HS-5 (cell line): ENCODE measurements around the gene GABRD.

Experiments used
- DNase-seq: peaks from one replicate; pipeline ENCODE4 v3.0.0-alpha.2; 2012; ENCODE audit warnings: low read depth

Gene GABRD

DNA sequence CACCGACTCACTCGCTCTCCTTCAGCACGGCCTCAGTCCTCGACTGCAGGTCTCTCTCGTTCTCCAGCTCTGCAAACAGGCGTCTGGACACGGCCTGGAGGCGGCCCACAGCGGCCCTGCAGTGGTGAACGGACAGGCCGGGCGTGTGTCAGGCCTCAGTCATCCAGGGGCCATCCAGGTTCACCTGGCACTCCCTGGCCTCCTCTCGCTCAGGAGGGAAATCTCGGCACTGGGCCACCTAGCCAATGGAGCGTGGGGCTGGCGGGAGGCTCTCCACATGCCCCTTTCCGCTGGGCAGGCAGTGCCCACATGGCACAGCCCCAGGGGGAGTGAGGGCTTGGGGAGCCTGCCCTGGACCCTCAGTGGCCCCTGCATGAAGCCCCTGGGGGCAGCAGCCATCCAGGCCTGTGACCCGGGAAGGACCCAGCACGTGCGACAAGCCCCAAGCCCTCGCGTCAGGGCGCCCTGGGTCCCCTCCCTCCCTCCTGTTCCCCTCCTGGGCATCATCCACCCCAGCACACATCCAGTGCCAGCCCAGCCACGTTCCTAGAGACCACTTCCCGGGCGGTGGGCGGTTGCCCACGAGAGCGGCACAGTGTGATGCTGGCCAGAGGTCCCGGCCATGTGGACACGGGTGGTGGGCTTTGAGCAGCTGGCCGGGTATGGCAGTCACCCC, 33.6 kb upstream of the GABRD start:
- no peak for DNase-seq

DNA sequence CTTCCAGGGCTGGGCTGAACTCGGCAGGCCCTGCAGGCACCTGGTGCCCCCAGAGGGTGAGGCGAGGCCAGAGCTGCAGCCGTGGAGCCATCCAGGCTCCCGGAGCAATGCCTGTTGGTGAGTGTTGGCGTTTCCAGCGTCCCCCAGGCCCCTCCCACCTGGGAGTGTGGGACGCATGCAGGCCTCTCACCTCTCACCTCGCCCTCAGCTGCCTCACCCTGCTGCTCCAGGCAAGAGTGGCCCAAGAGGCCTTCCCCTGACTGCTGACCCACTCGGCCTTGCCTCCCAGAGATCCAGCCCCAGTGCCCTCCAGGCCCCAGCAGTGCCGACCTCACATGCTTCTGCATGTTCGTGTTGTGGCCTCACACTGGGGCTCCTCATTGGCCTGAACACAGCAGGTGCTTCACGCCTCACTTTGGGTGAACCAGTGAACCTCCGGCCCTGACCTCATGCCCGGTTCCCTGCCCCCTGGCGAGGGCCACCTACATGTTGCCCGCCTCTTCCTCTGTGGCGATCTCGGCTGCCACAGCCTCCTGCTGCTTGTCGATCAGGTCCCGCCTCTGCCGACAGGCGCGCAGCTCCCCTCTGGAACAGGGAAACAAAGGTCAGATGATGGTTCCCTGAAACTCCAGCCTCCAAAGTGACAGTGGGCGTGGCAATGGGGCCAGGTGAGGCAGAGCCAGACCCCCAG, 32.5 kb upstream of the GABRD start:
- DNase-seq = no peak

DNA sequence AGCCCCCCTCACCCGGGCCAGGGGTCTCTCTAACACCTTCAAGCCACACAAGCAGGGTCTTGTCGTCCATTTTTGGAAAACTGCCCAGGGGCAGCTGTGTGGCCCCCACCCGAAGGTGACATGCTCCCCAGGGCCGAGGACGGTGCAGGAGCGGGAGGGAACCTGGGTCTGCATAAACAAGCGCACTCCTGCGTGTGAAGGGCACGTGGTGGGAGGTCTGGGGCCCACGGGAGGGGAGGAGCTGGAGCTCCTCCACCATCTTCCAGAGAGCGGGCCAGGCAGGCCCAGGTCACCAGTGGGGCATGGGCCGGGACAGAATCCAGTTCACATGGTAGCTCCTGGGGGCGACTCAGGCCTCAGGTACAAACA, 32.0 kb upstream of the GABRD start:
- DNase-seq = no peak

DNA sequence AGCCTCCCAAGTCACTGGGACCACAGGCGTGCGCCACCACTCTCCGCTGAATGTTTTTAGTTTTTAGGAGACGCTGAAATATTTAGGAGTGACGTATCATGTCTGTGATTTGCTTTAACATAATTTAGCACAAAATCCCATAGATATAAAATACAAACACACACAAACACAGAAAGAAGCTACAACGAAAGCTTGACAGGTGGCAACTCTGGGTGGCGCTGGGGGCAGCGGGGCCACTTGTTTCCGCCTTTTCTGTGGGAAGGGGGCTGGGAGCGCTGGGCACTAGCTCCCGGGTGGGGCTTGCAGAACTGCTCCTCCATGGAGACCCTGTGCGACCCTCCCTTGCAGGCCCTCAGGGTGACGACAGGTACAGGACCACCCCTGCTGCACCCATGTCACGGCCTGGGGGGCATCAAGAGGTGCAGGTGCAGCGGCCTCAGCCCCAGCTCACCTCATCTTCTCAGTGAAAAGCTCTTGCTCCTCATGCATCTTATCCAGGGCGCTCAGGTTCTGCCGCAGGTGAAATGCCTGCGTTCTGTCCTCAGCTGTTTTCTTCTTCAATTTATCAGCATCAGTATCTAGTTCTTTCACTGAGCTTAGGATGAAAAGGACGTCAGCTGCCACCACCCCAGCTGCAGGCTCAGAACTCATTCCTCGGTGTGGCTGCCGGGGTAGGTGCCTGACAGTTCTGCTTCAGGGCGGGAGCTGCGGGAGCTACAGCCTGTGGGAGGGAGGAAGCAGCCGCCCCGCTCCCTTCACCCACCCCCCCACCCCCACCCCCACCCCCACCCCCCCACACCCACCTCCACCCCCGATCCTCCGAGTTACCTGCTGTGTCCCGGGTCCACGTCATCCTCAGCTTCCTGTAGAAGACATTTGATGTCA, 30.8 kb upstream of the GABRD start:
- DNase-seq = no peak

DNA sequence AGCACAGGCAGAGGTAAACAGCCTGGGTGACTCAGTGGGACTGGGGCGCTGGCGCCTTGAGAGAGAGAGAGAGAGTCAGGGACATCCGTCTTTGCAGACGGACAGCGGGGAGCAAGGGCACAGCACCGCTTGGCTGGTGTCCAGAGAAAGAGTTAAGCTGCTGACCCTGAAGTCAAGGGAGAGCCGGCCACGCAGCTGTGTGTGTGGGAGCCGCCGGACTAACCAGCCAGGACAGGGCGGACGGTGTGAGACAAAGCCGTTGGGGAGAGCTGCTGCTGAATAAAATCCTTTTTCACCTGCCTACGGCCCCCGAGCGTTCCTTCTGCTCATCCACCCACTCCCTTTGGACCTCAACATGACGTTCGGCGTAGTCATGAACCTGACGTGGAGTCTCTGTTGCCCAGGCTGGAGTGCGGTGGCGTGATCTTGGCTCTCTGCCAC, 30.0 kb upstream of the GABRD start:
- DNase-seq = no peak

DNA sequence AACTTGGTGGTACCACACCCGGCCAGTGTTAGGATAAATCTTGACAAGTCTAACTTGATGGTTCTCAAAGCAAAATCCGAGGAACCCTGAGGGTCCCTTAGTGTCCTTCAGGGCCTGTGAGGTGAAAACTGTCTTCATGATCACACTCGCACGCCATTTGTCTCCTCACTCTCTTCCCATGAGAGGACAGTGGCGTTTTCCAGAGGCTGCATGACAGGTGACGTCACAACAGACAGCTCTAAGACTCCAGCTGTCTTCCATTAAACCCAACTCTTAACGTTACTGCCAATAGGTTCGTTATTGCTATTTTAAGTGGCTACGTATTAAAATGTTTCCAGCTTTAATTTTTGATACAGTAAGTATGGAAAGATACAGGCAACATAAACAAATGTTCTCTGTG, 29.4 kb upstream of the GABRD start:
- no peak for DNase-seq

DNA sequence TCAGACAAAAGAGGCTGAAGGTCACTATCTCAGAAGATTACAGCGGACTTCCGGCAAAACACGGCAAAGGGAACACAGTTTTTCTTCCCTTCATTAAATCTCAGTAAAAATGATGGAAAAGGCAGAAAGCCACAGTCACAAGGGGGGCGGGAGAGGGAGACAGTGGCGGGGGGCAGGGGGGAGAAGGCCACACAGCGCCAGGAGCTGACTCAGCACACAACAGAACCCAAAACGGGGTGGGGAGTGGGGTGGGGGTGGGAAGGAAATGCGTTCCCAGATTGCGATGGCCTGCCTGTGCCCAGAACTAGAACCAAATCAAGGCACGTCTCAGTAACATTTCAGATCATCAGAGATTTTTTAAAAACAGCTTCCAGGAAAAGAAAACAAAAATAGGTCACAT, 28.9 kb upstream of the GABRD start:
- no peak for DNase-seq

DNA sequence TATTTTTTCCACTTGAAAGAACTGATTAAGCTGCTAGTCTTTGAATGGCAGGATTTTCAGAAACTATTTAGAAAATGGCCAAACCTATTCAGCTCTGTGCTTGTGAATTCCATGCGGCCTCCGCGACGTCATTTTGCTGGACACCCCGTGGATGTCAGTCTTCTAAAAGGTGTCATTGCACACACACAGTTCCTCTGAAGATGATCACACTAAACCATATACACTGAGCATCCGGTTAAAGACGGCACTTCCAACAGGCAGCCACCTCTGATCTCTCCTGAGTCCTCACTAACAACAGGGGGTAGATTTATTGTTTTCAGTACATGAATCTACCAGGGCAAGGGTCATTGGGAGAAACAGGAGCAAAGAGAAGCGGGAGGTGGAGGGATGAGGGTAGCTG, 24.6 kb upstream of the GABRD start:
- no peak for DNase-seq

DNA sequence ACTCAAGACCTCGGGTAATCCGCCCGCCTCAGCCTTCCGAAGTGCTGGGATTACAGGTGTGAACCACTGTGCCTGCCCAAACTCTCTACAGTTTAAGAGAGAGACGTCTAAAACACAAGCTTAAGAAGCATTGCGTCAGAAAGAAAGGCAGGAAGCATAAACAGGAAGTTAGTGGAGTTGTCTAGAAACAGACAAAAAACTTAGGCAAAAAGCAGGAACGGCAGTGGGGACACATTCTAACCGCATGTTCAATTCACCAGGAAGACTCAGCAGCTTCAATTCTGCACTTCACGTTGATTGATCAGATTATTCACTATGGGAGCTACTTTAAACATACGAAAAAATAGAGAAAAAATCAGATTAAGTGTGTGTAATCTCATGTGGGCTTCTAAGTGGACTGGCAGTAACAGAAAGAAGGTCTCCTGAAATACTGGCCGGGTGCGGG, 22.9 kb upstream of the GABRD start:
- DNase-seq = no peak

DNA sequence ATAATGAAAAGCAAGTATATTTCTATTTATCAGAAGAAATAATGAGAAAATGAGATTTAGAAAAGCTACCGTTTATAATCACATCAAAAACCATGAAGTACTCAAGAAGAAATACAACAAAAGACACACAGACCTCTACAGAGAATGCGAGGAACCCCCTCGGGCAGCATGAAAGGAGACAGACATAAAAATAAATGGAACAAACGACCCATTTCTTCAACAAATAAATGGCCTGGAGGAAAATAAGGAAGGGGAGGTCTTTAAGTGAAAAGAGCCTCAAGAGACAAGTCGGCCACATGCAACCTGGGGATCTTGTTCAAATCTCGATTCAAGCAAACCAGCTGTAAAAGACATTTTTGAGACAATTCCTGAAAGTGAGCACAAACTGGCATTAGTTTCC, 21.6 kb upstream of the GABRD start:
- no peak for DNase-seq

DNA sequence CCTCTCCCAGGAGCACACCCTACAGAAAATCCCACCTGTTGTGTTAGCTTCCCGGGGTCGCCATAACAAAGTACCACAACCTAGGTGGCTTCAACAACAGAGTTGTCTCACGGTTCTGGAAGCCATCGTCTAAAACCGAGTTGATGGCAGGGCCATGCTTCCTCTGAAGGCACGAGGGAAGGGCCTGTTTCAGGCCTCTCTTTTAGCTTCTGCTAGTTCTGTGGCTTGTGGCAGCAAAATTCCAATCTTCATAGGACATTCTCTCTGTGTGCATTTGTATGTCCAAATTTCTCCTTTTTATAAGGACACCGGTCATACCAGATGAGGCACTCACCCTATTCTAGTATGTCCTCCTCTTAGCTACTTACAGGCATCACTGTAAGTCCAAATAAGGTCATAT, 18.7 kb upstream of the GABRD start:
- no peak for DNase-seq

DNA sequence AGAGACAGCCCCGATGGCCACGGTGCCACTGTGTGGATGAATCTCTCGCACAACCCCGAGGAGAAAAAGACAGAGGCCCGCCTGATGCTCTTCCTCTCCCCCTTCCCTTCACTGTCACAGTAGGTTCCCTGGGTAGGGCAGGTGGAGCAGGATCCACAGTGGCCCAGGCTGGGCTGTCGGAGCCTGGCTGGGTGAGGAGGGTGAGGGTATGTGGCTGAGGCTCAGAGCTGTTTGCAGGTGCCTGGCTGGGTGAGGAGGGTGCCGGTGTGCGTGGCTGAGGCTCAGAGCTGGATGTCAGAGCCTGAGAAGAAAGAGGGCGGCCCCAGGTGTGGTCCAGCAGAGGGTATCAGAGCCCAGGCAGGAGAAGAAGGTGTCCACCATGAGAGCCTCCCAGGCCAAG, 18.3 kb upstream of the GABRD start:
- DNase-seq = no peak

DNA sequence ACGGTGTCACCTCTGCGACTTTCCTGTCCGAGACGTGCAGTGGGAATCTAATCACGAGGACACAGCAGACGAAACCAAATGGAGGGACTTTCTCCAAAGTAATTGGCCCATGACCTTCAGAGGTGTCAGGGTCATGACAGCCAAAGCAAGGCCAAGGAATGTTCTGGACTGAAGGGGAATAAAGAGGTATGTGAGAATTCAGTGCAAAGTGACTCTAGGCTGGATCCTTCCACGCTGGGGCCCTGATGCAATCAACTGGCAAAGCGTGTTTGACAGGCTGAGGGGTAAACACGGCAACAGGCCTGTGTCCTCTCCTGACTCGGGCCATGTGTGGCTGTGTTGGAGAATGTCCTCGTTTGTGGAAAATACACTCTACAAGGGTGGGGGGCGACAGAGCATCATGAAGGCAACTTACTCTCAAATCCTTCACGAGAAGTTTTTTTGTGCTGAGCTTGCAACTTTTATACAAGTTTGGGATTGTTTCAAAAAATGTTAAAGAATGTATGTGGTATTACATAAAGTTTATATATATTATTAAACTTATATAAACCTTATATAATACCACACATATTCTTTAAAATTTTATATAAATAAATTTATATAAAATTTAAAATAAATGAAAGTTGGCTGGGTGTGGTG, 17.3 kb upstream of the GABRD start:
- DNase-seq = no peak

DNA sequence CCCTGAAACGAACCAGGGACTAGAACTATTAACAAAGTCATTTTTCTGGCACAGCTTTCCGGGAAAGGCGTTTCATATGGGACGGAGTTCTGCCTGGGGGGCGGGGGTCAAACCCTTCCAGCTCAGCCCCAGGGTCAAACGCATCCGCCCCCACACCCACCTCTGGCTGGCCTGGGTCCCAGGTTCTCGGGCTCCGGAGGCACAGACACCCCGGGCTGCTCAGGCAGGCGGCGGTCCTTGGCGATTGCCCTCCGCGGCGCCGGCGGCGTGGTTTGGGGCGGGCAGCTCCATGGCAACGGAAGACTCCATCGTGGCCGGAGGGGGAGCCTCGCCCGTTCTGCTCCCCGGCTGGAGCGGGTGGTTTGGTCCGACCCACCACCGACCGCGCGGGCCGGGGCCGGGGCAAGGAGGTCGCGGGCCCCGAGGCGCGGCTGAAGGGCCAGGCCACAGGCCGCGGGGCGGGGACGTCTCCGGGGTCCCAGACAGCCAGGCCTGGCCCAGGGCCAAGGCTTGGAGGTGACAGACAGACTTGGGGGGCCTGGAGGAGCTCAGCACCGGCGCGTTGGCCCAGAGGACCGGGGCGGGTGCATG, 15.5 kb upstream of the GABRD start, which contains the start of gene CFAP74:
Gene CFAP74 (minus strand): TSS at position 246 of the 591 bp plus-strand sequence. CDS start 12,830 bp downstream, outside the sequence.
- no peak for DNase-seq

DNA sequence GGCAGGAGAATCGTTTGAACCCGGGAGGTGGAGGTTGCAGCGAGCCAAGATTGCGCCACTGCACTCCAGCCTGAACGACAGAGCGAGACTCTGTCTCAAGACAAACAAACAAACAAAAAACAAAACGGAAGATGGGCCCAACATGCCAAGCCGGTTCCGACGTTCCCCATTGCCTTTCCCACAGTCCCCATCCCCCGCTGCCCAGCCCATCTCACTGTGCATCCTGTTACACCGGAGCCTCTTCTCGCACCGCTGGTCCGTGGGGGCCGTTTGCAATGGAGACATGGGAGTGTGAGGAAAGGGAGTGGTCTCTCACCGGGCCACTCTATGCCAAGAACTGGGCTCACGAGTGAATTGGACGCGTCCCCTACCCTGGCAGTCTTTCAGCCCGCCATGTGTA, 14.3 kb upstream of the GABRD start:
- no peak for DNase-seq

DNA sequence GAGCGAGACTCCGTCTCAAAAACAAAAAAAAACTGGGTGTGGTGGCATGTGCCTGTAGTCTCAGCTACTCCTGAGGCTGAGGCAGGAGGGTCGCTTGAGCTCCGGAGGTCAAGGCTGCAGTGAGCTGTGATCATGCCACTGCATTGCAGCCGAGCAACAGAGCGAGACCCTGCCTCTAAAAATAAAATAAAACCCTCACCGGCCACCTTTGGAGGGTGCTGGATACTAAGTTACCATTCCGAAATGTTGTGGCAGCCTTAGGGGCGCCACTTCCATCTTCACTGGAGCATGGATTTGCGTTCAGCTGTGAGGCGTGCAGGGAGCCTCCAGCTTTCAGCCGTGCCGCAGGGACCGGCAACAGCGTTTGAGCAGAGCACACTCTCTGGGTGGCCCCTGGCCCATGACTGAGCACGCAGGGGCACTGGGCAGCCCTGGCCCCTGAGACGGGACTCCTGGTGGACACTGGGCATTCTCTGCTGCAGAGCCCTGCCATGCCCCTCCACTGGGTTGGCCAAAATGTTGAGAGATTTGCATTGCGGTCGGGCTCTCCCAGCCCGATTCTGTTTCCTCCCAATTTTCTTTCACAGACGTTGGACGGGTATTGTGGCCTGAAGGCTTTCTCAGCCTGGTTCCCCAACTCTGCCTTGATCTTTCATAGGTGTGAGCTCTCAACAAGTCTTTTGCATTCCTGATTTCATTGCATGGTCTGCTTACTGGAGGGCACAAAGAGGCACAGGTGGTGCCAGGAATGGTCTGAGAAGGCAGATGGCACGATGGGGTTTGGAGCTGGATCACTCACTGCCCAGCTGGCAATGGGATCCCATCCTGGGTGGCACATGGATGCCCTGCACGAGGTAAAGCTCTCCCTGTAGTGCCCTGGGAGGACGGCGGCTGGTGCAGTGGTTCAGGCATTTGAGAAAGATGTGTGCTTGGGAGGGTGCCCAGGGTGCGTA, 9.8 kb upstream of the GABRD start:
- no peak for DNase-seq

DNA sequence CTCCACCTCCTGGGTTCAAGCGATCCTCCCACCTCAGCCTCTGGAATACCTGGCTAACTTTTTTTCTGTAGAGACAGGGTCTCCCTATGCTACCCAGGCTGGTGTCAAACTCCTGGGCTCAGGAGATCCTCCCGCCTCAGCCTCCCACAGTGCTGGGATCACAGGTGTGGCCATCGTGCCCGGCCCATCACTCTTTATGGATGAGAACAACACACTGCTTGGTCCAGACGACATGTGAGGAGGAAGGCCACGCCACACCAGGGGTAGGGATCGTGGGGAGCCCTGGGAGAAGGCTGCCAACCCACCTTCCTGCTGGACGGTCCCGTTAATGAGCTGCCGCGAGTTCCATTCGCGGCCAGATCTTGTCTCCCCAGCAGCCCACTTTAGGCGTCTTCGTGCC, 5.0 kb upstream of the GABRD start:
- DNase-seq = no peak

DNA sequence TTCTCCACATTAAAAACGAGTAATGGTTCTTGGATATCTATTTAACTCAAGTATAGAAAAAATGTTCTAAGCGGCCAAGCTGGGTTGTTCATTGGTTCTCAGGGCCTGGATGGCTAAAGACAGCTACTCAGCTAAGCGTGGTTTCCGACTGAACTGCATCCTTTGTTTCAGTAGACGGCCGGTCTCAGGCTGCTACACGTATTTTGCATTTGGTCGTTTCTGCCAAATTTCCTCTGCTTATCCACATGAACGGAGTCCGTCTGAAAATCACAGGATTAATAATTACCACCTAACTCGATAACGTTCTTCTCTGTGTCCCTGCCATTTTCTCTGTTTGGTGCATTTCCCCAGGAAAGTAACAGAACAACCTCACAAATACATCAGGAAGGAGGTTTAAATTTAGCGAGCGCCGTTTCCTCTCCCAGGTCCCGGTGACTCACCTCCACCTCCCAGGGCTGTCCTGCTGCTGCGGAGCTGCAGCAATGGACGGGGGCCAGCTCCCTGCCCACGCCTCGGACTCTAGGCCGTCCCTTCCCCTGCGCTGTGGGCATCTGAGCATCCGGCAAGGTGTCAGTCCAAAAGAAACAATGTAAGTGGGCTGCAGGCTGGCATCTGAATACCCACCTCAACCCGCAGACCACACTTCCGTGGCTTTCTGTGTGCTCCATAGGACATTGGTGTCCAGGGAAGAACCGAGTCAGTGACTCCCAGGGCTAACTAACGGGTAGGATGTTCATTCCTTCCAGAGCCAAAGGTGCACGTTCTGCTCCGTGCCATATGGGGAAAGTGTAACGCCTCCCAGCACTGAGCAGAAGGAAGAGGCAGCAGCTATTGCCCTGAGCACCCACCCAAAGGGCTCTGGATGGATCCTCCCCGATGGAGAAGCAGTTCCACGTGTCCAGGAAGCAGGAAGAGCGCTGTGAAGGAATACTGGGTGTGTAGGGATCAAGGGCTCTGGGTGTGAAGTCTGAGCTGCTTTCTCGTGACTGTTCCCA, 4.1 kb upstream of the GABRD start:
- DNase-seq = no peak

DNA sequence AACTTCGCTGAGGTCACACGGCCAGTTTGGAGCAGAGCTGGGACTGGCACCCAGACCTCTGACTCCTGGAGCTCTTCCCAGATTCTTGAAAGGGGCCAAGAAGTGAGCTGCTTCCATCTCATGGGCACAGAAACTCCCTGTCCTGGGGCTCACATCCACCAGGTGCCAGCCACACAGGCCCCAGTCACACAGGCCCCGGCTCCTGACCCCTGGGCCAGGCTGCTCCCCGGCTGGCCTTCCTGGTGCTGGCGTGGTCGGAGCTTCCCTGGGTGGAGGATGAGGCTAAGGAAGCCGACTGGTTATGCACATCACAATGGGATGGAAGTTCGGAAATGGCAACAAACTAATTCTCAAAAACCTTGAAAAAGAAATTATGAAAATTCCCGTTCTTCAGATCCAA, 3.0 kb upstream of the GABRD start:
- no peak for DNase-seq
